GM23338 (cell line): ENCODE measurements around the gene DTD1. TPM values are rescaled to one million over a fixed set of nuclear protein-coding genes. Genes with fewer than 3 reads are reported as not detected.

ENCODE experiments used
- ATAC-seq: fragments of 200-7000 bp; cut with Tn5 transposase; 3 replicates; pipeline ENCODE4 v1.9.1; 2020
- DNase-seq: peaks from one replicate; pipeline ENCODE4 v3.0.0-alpha.2; 2015; ENCODE audit warnings: low spot score
- H2AFZ ChIP-seq: fragments of 200-600 bp; sonication (generic); 2 replicates; pipeline ENCODE4 v1.8.0; 2016; ENCODE audit warnings: antibody characterized with exemption, mild to moderate bottlenecking, moderate library complexity
- H3F3A ChIP-seq: fragments of 200-600 bp; sonication (generic); replicated peaks from 2 replicates; pipeline ENCODE4 v1.8.0; 2017; ENCODE audit warnings: antibody characterized with exemption, mixed run types, low read depth
- H3K27ac ChIP-seq: fragments of 200-600 bp; sonication (generic); 2 replicates; pipeline ENCODE4 v1.6.1; 2016; ENCODE audit warnings: low read depth
- H3K27me3 ChIP-seq: fragments of 200-600 bp; sonication (generic); 2 replicates; pipeline ENCODE4 v1.8.0; 2016; ENCODE audit warnings: mild to moderate bottlenecking, mixed run types, moderate library complexity; ENCODE audit not compliant: insufficient read depth
- H3K36me3 ChIP-seq: fragments of 200-600 bp; sonication (generic); 2 replicates; pipeline ENCODE4 v1.8.0; 2016; ENCODE audit warnings: mild to moderate bottlenecking; ENCODE audit not compliant: insufficient read depth
- H3K4me1 ChIP-seq: fragments of 200-600 bp; sonication (generic); 2 replicates; pipeline ENCODE4 v1.8.0; 2016; ENCODE audit warnings: mild to moderate bottlenecking, moderate library complexity; ENCODE audit not compliant: insufficient read depth
- H3K4me2 ChIP-seq: fragments of 200-600 bp; sonication (generic); 2 replicates; pipeline ENCODE4 v1.7.1; 2017; ENCODE audit warnings: mixed run types
- H3K4me3 ChIP-seq: fragments of 200-600 bp; sonication (generic); 2 replicates; pipeline ENCODE4 v1.6.1; 2016; ENCODE audit warnings: mixed run types
- H3K79me2 ChIP-seq: fragments of 200-600 bp; sonication (generic); replicated peaks from 2 replicates; pipeline ENCODE4 v1.8.0; 2017; ENCODE audit warnings: mild to moderate bottlenecking; ENCODE audit not compliant: insufficient read depth
- H3K9me2 ChIP-seq: fragments of 200-600 bp; sonication (generic); 2 replicates; pipeline ENCODE4 v1.8.0; 2017; ENCODE audit not compliant: insufficient read depth
- H4K20me1 ChIP-seq: fragments of 200-600 bp; sonication (generic); replicated peaks from 2 replicates; pipeline ENCODE4 v1.8.0; 2017; ENCODE audit warnings: mild to moderate bottlenecking; ENCODE audit not compliant: insufficient read depth
- H3K27ac Mint-ChIP-seq: 2 replicates; pipeline ENCODE4 v1.8.0; 2020; ENCODE audit warnings: inconsistent platforms, mild to moderate bottlenecking, moderate library complexity, mixed read lengths
- H3K27me3 Mint-ChIP-seq: 3 replicates; pipeline ENCODE4 v1.8.0; 2022; ENCODE audit warnings: low read depth, mild to moderate bottlenecking, moderate library complexity, mixed read lengths, inconsistent platforms; ENCODE audit not compliant: insufficient read depth, poor library complexity
- H3K36me3 Mint-ChIP-seq: 3 replicates; pipeline ENCODE4 v1.8.0; 2021; ENCODE audit warnings: low read depth, mild to moderate bottlenecking, inconsistent platforms, moderate library complexity, mixed read lengths
- H3K4me1 Mint-ChIP-seq: 3 replicates; pipeline ENCODE4 v1.8.0; 2020; ENCODE audit warnings: mild to moderate bottlenecking, inconsistent platforms, mixed read lengths
- H3K4me3 Mint-ChIP-seq: 3 replicates; pipeline ENCODE4 v1.8.0; 2021; ENCODE audit warnings: moderate library complexity, mild to moderate bottlenecking, inconsistent platforms, mixed read lengths
- H3K9me3 Mint-ChIP-seq: 3 replicates; pipeline ENCODE4 v1.8.0; 2020; ENCODE audit warnings: moderate library complexity, mild to moderate bottlenecking, inconsistent platforms, mixed read lengths
- CREB1 ChIP-seq: fragments of 250-450 bp; sonication (Bioruptor Pico); IDR thresholded peaks from 2 replicates; pipeline ENCODE4 v1.5.0; 2020; ENCODE audit warnings: low read depth, mild to moderate bottlenecking, moderate library complexity
- ETS1 ChIP-seq: IDR thresholded peaks from 2 replicates; pipeline ENCODE4 v1.6.1; 2016; ENCODE audit warnings: antibody characterized with exemption
- EZH2 ChIP-seq: fragments of 200-600 bp; sonication (generic); IDR thresholded peaks from one replicate; pipeline ENCODE4 v1.8.0; 2017; ENCODE audit warnings: antibody characterized with exemption, mild to moderate bottlenecking, low read depth; ENCODE audit not compliant: unreplicated experiment
- EZH2phosphoT487 ChIP-seq: fragments of 200-600 bp; sonication (generic); IDR thresholded peaks from one replicate; pipeline ENCODE4 v1.8.1; 2018; ENCODE audit warnings: antibody characterized with exemption; ENCODE audit not compliant: unreplicated experiment
- JUNB ChIP-seq: IDR thresholded peaks from one replicate; pipeline ENCODE4 v1.6.1; 2016; ENCODE audit warnings: antibody characterized with exemption; ENCODE audit not compliant: unreplicated experiment
- NANOG ChIP-seq: IDR thresholded peaks from 2 replicates; pipeline ENCODE4 v1.6.1; 2016; ENCODE audit warnings: antibody characterized with exemption, borderline replicate concordance
- POLR2AphosphoS5 ChIP-seq: IDR thresholded peaks from 2 replicates; pipeline ENCODE4 v1.6.1; 2016; ENCODE audit warnings: antibody characterized with exemption, low read depth
- REST ChIP-seq: IDR thresholded peaks from one replicate; pipeline ENCODE4 v1.6.1; 2018; ENCODE audit warnings: antibody characterized with exemption; ENCODE audit not compliant: unreplicated experiment
- STAT1 ChIP-seq: IDR thresholded peaks from one replicate; pipeline ENCODE4 v1.6.1; 2016; ENCODE audit warnings: antibody characterized with exemption; ENCODE audit not compliant: unreplicated experiment
- ZNF114 ChIP-seq: fragments of 250-450 bp; sonication (Bioruptor Pico); IDR thresholded peaks from 2 replicates; pipeline ENCODE4 v1.5.0; 2020; ENCODE audit warnings: mild to moderate bottlenecking, moderate library complexity
- ZNF331 ChIP-seq: fragments of 250-450 bp; sonication (Bioruptor Pico); IDR thresholded peaks from 2 replicates; pipeline ENCODE4 v1.5.0; 2020; ENCODE audit warnings: low read depth, mild to moderate bottlenecking, moderate library complexity
- polyA plus RNA-seq: library from polyadenylated mRNA; unstranded; fragments of >200 nt; fragmentation: Nextera tagmentation; extraction: Ambion mirVana; gene quantifications from 2 replicates; pipeline ENCODE4 v1.2.1, GENCODE V29; 2016
- total RNA-seq: library from RNA; depleted of rRNA; stranded (reverse); fragments of >200 nt; shearing (Covaris generic); gene quantifications from 2 replicates; pipeline ENCODE4 v1.2.3, GENCODE V29; 2014
- TF ChIP-seq, protein P1 (sequence below), 2 experiments: fragments of 200-600 bp in 1 of 2; sonication (generic) in 1 of 2; conservative IDR thresholded peaks; 2 replicates each; pipeline versions ENCODE4 v1.5.1 to v1.6.1; 2016 to 2017; ENCODE audit warnings: antibody characterized with exemption in 2 of 2, low read depth in 2 of 2, mild to moderate bottlenecking in 2 of 2, moderate library complexity in 1 of 2
- TF ChIP-seq, protein P2 (sequence below): fragments of 250-450 bp; sonication (Bioruptor Pico); IDR thresholded peaks from 2 replicates; pipeline ENCODE4 v1.5.0; 2020; ENCODE audit warnings: mild to moderate bottlenecking, moderate library complexity

The DTD1 gene
- total and polyA plus RNA-seq, 2 experiments from 2014 or later, result 69.8 to 74.0 TPM

- Mint-ChIP-seq H3K27ac (no peak overlapping the region), H3K4me1 (no peaks in the 10 kb centered on the region; the same call in 2 of the 3 replicates), H3K4me3 (no peak overlapping the region), H3K9me3 (no peaks in the 10 kb centered on the region), H3K27me3 (peaks cover 5% of the 10 kb centered on the region), H3K36me3 (peaks cover 16% of the 10 kb centered on the region)
- no peaks in the 10 kb centered on the region for H4K20me1 ChIP-seq
- no peaks in the 10 kb centered on the region for H3K9me2 ChIP-seq
- H3K36me3 ChIP-seq, result no peaks in the 10 kb centered on the region
- no peaks in the 10 kb centered on the region for H3K79me2 ChIP-seq
- no peak for DNase-seq
- TF ChIP-seq ZNF114 (no peak), STAT1 (no peak), CREB1 (CRISPR knock-in tag) (no peak), EZH2 (no peak), NANOG (no peak), JUNB (no peak), REST (no peak), ZNF331 (CRISPR knock-in tag) (no peak), POLR2AphosphoS5 (no peak), EZH2phosphoT487 (no peak), ETS1 (no peak)
- TF ChIP-seq, protein P1, sequence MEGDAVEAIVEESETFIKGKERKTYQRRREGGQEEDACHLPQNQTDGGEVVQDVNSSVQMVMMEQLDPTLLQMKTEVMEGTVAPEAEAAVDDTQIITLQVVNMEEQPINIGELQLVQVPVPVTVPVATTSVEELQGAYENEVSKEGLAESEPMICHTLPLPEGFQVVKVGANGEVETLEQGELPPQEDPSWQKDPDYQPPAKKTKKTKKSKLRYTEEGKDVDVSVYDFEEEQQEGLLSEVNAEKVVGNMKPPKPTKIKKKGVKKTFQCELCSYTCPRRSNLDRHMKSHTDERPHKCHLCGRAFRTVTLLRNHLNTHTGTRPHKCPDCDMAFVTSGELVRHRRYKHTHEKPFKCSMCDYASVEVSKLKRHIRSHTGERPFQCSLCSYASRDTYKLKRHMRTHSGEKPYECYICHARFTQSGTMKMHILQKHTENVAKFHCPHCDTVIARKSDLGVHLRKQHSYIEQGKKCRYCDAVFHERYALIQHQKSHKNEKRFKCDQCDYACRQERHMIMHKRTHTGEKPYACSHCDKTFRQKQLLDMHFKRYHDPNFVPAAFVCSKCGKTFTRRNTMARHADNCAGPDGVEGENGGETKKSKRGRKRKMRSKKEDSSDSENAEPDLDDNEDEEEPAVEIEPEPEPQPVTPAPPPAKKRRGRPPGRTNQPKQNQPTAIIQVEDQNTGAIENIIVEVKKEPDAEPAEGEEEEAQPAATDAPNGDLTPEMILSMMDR (conservative IDR thresholded peaks at IDR 0.05; ENCODE audit: low read depth in 2 of 2), result no peak
- TF ChIP-seq, protein P2, sequence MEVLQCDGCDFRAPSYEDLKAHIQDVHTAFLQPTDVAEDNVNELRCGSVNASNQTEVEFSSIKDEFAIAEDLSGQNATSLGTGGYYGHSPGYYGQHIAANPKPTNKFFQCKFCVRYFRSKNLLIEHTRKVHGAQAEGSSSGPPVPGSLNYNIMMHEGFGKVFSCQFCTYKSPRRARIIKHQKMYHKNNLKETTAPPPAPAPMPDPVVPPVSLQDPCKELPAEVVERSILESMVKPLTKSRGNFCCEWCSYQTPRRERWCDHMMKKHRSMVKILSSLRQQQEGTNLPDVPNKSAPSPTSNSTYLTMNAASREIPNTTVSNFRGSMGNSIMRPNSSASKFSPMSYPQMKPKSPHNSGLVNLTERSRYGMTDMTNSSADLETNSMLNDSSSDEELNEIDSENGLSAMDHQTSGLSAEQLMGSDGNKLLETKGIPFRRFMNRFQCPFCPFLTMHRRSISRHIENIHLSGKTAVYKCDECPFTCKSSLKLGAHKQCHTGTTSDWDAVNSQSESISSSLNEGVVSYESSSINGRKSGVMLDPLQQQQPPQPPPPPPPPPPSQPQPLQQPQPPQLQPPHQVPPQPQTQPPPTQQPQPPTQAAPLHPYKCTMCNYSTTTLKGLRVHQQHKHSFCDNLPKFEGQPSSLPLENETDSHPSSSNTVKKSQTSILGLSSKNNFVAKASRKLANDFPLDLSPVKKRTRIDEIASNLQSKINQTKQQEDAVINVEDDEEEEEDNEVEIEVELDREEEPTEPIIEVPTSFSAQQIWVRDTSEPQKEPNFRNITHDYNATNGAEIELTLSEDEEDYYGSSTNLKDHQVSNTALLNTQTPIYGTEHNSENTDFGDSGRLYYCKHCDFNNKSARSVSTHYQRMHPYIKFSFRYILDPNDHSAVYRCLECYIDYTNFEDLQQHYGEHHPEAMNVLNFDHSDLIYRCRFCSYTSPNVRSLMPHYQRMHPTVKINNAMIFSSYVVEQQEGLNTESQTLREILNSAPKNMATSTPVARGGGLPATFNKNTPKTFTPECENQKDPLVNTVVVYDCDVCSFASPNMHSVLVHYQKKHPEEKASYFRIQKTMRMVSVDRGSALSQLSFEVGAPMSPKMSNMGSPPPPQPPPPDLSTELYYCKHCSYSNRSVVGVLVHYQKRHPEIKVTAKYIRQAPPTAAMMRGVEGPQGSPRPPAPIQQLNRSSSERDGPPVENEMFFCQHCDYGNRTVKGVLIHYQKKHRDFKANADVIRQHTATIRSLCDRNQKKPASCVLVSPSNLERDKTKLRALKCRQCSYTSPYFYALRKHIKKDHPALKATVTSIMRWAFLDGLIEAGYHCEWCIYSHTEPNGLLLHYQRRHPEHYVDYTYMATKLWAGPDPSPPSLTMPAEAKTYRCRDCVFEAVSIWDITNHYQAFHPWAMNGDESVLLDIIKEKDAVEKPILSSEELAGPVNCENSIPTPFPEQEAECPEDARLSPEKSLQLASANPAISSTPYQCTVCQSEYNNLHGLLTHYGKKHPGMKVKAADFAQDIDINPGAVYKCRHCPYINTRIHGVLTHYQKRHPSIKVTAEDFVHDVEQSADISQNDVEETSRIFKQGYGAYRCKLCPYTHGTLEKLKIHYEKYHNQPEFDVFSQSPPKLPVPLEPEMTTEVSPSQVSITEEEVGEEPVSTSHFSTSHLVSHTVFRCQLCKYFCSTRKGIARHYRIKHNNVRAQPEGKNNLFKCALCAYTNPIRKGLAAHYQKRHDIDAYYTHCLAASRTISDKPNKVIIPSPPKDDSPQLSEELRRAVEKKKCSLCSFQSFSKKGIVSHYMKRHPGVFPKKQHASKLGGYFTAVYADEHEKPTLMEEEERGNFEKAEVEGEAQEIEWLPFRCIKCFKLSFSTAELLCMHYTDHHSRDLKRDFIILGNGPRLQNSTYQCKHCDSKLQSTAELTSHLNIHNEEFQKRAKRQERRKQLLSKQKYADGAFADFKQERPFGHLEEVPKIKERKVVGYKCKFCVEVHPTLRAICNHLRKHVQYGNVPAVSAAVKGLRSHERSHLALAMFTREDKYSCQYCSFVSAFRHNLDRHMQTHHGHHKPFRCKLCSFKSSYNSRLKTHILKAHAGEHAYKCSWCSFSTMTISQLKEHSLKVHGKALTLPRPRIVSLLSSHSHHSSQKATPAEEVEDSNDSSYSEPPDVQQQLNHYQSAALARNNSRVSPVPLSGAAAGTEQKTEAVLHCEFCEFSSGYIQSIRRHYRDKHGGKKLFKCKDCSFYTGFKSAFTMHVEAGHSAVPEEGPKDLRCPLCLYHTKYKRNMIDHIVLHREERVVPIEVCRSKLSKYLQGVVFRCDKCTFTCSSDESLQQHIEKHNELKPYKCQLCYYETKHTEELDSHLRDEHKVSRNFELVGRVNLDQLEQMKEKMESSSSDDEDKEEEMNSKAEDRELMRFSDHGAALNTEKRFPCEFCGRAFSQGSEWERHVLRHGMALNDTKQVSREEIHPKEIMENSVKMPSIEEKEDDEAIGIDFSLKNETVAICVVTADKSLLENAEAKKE (CRISPR knock-in tag), result no peak
- no peak overlapping the region for H2AFZ ChIP-seq
- no peak overlapping the region for H3K4me2 ChIP-seq
- H3K27ac ChIP-seq, result no peak overlapping the region
- H3F3A ChIP-seq, result no peaks in the 10 kb centered on the region
- no peak overlapping the region for H3K4me3 ChIP-seq
- H3K4me1 ChIP-seq, result no peaks in the 10 kb centered on the region
- no peak for ATAC-seq
- no peaks in the 10 kb centered on the region for H3K27me3 ChIP-seq
Measured at GRCh38 chr20:18625907-18626655, 38.2 kb downstream of the DTD1 start.
